NT2/D1 (cell line): ENCODE results near the gene NRARP.

Experiments used
- SUZ12 ChIP-seq: IDR thresholded peaks from 2 replicates; pipeline ENCODE4 v1.6.1; 2011; ENCODE audit not compliant: insufficient read length, insufficient read depth; ENCODE audit errors: extremely low read depth
- YY1 ChIP-seq: IDR thresholded peaks from 2 replicates; pipeline ENCODE4 v1.6.1; 2011; ENCODE audit not compliant: insufficient read length, insufficient read depth
- ZNF274 ChIP-seq: IDR thresholded peaks from 2 replicates; pipeline ENCODE4 v1.6.1; 2011; ENCODE audit warnings: mild to moderate bottlenecking, low read depth, low read length

DNA sequence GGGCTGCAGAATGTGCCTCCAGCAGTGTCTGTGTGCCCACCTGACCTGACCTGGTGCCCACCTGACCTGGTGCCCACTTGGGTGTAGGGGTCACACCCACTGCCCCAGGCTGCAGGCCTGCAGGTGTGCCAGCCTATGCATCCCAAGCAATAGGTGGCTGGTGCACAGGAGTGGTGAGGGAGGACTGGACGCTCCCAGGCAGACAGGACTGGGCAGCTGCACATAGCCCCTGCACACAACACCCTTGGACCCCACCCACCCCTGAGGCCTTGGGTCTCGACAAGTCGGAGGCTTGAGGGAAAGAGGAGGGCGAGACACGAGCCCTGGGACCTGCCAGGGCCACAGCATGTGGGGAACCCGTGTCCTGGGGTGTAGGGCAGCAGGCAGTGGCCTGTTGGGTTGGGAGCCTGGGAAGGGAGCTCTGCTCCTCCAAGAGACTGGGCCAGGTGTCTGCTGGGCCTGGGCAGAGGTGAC lies 10.8 kb upstream of the NRARP start:
- no peak for TF ChIP-seq YY1
- TF ChIP-seq ZNF274 = no peak
- TF ChIP-seq SUZ12 = no peak
